ENCODE data around the gene STMN1.
"Not testable (repeated sequence)": the region's sequence is repeated elsewhere in the genome, so short reads cannot be mapped to it uniquely, and the experiment has no call there.

Gene STMN1

GRCh38 chr1:25905680-25906643 is at the start of gene STMN1:
TSS of gene STMN1 (minus strand) at chr1:25906419. CDS start at chr1:25904676, 1,743 bp downstream.
- DNase-seq (ENCODE audit: low read depth) = peak; percentile 87

- DNase-seq (ENCODE audit: low read depth) = no peak
Measured at GRCh38 chr1:25955553-25955952, 49.3 kb upstream of the STMN1 start.

- DNase-seq (ENCODE audit: low read depth) = no peak
Measured at GRCh38 chr1:25954282-25954938, 48.2 kb upstream of the STMN1 start.

- DNase-seq (ENCODE audit: low read depth) = no peak
Measured at GRCh38 chr1:25952841-25953401, 46.7 kb upstream of the STMN1 start.

- no peak for DNase-seq (ENCODE audit: low read depth)
Measured at GRCh38 chr1:25948641-25949040, 42.4 kb upstream of the STMN1 start.

GRCh38 chr1:25947027-25947426 is 40.8 kb upstream of the STMN1 start:
- no peak for DNase-seq (ENCODE audit: low read depth)

GRCh38 chr1:25945761-25946160 is 39.5 kb upstream of the STMN1 start:
- no peak for DNase-seq (ENCODE audit: low read depth)

GRCh38 chr1:25944986-25945385 is 38.8 kb upstream of the STMN1 start:
- no peak for DNase-seq (ENCODE audit: low read depth)

GRCh38 chr1:25943511-25943910 is 37.3 kb upstream of the STMN1 start:
- not testable (repeated sequence) for DNase-seq (ENCODE audit: low read depth)

GRCh38 chr1:25936947-25937346 is 30.7 kb upstream of the STMN1 start:
- DNase-seq (ENCODE audit: low read depth) = no peak

- no peak for DNase-seq (ENCODE audit: low read depth)
Measured at GRCh38 chr1:25933479-25934365, 27.5 kb upstream of the STMN1 start.

- not testable (repeated sequence) for DNase-seq (ENCODE audit: low read depth)
Measured at GRCh38 chr1:25932811-25933400, 26.7 kb upstream of the STMN1 start.

GRCh38 chr1:25932321-25932720 is 26.1 kb upstream of the STMN1 start:
- no peak for DNase-seq (ENCODE audit: low read depth)

- no peak for DNase-seq (ENCODE audit: low read depth)
Measured at GRCh38 chr1:25929016-25929415, 22.8 kb upstream of the STMN1 start.

GRCh38 chr1:25927521-25928265 is 21.5 kb upstream of the STMN1 start:
- DNase-seq (ENCODE audit: low read depth) = no peak

- no peak for DNase-seq (ENCODE audit: low read depth)
Measured at GRCh38 chr1:25926731-25927496, 20.7 kb upstream of the STMN1 start.

- no peak for DNase-seq (ENCODE audit: low read depth)
Measured at GRCh38 chr1:25924454-25924853, 18.2 kb upstream of the STMN1 start.

- no peak for DNase-seq (ENCODE audit: low read depth)
Measured at GRCh38 chr1:25922971-25923552, 16.8 kb upstream of the STMN1 start.

Data from stimulated activated CD4-positive, alpha-beta T cell treated with anti-CD3 and anti-CD28 coated beads, Interleukin-2, amount 100 ng/mL, for 4 hours (primary cell).